GM21515 (cell line): ENCODE data around the gene MST1.

Experiments used
- ATAC-seq: cut with Tn5 transposase; IDR thresholded peaks from one replicate; pipeline ENCODE4 v1.9.1; 2021; ENCODE audit not compliant: unreplicated experiment

MST1 gene

GRCh38 chr3:49658711-49659110, 30.6 kb downstream of the MST1 start:
- ATAC-seq = no peak

- no peak for ATAC-seq
Observed at GRCh38 chr3:49657208-49657915, 31.9 kb downstream of the MST1 start.

DNA sequence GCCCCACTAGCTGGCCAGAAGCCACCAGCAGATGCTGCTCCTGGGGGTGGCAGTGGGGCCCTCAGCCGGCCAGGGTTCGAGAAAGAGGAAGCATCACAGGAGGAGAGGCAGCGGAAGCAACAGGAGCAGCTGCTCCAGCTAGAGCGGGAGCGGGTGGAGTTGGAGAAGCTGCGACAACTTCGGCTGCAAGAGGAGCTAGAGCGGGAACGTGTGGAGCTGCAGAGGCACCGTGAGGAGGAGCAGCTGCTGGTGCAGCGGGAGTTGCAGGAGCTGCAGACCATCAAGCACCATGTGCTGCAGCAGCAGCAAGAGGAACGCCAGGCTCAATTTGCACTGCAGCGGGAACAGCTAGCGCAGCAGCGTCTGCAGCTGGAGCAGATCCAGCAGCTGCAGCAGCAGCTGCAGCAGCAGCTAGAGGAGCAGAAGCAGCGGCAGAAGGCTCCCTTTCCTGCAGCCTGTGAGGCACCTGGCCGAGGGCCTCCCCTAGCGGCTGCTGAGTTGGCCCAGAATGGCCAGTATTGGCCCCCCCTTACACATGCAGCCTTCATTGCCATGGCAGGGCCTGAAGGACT, 32.6 kb downstream of the MST1 start:
- ATAC-seq = no peak

DNA sequence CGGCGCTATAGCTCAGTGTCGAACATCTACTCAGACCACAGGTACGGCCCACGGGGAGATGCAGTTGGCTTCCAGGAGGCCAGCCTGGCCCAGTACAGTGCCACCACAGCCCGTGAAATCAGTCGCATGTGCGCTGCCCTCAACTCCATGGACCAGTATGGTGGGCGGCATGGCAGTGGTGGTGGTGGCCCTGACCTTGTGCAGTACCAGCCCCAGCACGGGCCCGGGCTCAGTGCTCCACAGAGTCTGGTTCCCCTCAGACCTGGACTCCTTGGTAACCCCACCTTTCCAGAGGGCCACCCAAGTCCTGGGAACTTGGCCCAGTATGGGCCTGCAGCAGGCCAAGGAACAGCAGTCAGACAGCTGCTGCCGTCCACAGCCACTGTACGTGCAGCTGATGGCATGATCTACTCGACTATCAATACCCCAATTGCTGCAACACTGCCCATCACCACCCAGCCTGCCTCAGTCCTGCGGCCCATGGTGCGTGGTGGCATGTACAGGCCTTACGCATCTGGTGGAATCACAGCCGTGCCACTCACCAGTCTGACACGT, 33.5 kb downstream of the MST1 start:
- ATAC-seq = no peak

DNA sequence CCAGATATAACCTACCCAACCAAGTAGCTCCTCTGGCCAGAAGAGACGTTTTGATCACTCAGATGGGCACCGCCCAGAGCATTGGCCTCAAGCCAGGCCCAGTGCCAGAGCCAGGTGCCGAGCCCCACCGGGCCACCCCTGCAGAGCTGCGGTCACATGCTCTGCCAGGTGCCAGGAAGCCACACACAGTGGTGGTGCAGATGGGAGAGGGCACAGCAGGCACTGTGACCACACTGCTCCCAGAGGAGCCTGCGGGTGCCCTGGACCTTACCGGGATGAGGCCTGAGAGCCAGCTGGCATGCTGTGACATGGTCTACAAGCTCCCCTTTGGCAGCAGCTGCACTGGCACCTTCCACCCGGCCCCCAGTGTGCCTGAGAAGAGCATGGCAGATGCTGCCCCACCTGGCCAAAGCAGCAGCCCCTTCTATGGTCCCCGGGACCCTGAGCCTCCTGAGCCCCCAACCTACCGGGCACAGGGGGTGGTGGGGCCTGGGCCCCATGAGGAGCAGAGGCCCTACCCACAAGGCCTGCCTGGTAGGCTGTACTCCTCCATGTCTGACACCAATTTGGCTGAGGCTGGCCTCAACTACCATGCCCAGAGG, 34.2 kb downstream of the MST1 start:
- ATAC-seq = no peak

- no peak for ATAC-seq
Observed at GRCh38 chr3:49654176-49654825, 35.0 kb downstream of the MST1 start.

- no peak for ATAC-seq
Observed at GRCh38 chr3:49653621-49654020, 35.7 kb downstream of the MST1 start.

DNA sequence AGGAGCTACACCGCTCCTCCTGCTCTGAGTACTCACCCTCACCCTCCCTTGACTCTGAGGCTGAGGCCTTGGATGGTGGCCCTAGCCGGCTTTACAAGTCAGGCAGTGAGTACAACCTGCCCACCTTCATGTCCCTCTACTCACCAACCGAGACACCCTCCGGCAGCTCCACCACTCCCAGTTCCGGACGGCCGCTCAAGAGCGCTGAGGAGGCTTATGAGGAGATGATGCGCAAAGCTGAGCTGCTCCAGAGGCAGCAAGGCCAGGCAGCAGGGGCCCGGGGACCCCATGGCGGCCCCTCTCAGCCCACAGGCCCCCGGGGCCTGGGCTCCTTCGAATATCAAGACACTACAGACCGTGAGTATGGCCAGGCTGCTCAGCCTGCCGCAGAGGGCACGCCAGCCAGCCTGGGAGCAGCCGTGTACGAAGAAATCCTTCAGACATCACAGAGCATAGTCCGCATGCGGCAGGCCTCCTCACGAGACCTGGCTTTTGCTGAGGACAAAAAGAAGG, 36.3 kb downstream of the MST1 start:
- ATAC-seq = no peak

- ATAC-seq = no peak
Observed at GRCh38 chr3:49652218-49652902, 36.9 kb downstream of the MST1 start.

GRCh38 chr3:49650637-49651036, 38.6 kb downstream of the MST1 start:
- no peak for ATAC-seq

- ATAC-seq = no peak
Observed at GRCh38 chr3:49650177-49650576, 39.1 kb downstream of the MST1 start.

DNA sequence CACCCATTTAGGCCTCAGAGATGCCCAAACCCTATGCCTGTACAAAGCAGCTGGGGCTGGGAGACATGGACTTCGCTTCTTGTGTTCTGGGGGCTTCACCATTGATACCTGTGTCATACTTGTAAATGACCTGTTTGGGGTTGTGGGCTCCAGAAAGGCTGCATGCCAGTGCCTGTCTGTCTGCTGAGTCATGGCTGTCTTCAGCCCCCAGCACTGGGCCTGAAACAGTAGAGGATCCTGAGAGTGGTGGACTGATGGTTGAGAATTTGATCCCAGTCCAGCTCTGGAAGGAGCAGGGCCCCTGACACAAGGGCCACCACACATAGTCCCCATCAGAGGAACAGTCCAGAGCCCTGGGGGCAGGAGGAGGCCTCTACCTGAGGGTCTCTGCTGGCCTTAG, 39.7 kb downstream of the MST1 start:
- ATAC-seq = no peak

- ATAC-seq = no peak
Observed at GRCh38 chr3:49648354-49649019, 40.8 kb downstream of the MST1 start.

DNA sequence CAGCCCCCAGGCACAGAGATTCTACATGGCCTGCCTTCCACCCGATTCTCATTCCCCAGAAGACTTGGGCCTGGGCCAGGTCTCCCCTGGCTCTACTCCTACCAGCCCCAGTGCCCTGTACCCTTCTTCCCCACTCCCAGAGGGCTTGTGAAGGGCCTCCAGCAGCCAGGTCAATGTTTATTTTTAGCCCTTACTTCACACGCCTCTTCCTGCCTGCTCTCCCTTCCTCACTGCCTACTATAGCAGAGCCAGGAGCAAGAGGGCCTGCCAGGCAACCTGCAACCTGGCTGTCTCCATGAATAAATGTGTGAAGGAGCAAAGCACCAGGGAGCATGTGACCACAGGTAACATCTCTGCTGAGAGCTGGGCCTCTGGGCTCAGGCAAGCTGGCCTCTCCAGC, 41.5 kb downstream of the MST1 start:
- no peak for ATAC-seq

DNA sequence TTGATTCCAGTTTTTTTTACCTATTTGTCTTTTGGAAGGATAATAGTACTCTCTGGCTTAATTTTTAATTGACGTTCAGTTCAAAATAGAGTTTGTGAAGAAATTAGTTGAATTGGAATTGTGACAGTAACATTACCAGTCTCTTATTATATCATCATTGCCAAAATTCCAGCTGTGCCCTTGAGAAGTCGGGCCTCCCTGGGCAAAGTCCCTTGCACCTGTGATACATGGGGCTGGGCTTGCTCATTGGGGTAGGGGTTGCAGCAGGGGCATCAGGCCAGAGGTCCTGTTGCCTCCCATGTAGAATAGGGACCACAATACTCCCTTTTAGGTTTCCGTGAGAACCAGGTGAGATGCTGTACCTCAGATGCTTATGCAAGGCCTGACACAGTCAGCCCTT, 43.0 kb downstream of the MST1 start:
- no peak for ATAC-seq

- ATAC-seq = no peak
Observed at GRCh38 chr3:49644684-49645083, 44.6 kb downstream of the MST1 start.

DNA sequence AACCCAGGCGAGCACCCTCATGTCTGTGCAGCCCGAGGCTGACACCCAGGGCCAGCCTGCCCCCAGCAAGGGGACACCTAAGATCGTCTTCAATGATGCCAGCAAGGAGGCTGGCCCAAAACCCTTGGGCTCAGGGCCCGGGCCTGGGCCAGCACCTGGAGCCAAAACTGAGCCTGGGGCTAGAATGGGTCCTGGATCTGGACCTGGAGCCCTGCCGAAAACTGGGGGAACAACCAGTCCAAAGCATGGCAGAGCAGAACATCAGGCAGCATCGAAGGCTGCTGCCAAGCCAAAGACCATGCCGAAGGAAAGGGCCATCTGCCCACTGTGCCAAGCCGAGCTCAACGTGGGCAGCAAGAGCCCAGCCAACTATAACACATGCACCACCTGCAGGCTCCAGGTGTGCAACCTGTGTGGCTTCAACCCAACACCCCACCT, 46.5 kb downstream of the MST1 start:
- no peak for ATAC-seq

DNA sequence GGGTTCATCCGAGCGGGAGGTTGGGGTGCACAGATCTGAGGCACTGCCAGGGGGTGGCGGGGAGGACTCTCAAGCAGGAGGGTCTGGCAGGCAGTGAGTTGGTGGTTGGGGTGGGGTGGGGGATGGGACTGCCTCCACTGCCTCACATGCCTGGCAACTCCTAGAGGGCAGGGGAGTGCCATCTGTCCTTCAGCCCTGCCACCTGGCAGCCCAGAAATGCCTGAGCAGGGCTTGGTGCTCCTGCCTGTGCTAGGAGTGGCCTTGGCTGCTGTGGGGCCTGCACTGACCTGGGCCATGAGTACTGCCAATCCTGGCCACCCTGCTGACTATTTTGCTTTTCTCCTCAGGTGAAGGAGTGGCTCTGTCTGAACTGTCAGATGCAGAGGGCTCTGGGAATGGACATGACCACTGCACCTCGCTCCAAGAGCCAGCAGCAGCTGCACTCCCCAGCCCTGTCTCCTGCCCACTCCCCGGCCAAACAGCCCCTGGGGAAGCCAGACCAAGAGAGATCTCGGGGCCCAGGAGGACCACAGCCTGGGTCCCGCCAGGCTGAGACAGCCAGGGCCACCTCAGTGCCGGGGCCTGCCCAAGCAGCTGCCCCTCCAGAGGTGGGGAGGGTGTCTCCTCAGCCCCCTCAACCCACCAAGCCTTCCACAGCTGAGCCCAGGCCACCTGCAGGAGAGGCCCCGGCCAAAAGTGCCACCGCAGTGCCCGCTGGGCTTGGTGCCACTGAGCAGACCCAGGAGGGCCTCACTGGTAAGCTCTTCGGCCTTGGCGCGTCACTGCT, 47.2 kb downstream of the MST1 start:
- no peak for ATAC-seq

- no peak for ATAC-seq
Observed at GRCh38 chr3:49641292-49641691, 48.0 kb downstream of the MST1 start.

GRCh38 chr3:49639551-49639950, 49.7 kb downstream of the MST1 start:
- no peak for ATAC-seq
